Fibroblast of lung (primary cell): Measurements from ENCODE around the gene ASNSD1. TPM values are rescaled to one million over a fixed set of nuclear protein-coding genes. Genes with fewer than 3 reads are reported as not detected.
A peak's percentile ranks its signal among the peaks of the same experiment; 100 is the strongest.

Source experiments
- DNase-seq, 2 donors: peaks; one replicate each; pipeline versions ENCODE4 v3.0.0 to v3.0.0-alpha.2; 2010; ENCODE audit warnings: low read depth in 2 of 2
- H2AFZ ChIP-seq: 2 replicates; pipeline ENCODE4 v1.5.1; 2012; ENCODE audit warnings: low read length, control low read depth, inconsistent platforms
- H3K27ac ChIP-seq: 2 replicates; pipeline ENCODE4 v1.5.1; 2011; ENCODE audit warnings: low read length, control low read depth; ENCODE audit not compliant: insufficient read depth
- H3K27me3 ChIP-seq: 2 replicates; pipeline ENCODE4 v1.5.1; 2011; ENCODE audit warnings: mild to moderate bottlenecking, low read length; ENCODE audit not compliant: control insufficient read depth, insufficient read depth
- H3K36me3 ChIP-seq: 2 replicates; pipeline ENCODE4 v1.5.1; 2011; ENCODE audit warnings: low read length; ENCODE audit not compliant: control insufficient read depth, insufficient read depth
- H3K4me1 ChIP-seq: 2 replicates; pipeline ENCODE4 v1.5.1; 2011; ENCODE audit warnings: low read length; ENCODE audit not compliant: control insufficient read depth, insufficient read depth; ENCODE audit errors: extremely low read depth
- H3K4me2 ChIP-seq: 2 replicates; pipeline ENCODE4 v1.5.1; 2011; ENCODE audit warnings: low read length, control low read depth; ENCODE audit not compliant: insufficient read depth; ENCODE audit errors: extremely low read depth
- H3K4me3 ChIP-seq, 4 experiments: fragments of 200-600 bp in 1 of 4; sonication (generic) in 1 of 4; replicated peaks in 1 of 4; 2 replicates each; pipeline ENCODE4 v1.5.1; 2011 to 2016; ENCODE audit warnings: low read length in 4 of 4, low read depth in 3 of 4, mild to moderate bottlenecking in 3 of 4, control low read depth in 2 of 4, inconsistent platforms in 1 of 4, mixed read lengths in 1 of 4; ENCODE audit not compliant: insufficient read depth in 1 of 4; ENCODE audit errors: control extremely low read depth in 1 of 4
- H3K79me2 ChIP-seq: 2 replicates; pipeline ENCODE4 v1.5.1; 2012; ENCODE audit warnings: mild to moderate bottlenecking, low read length, inconsistent platforms; ENCODE audit not compliant: control insufficient read depth, insufficient read depth
- H3K9ac ChIP-seq: 2 replicates; pipeline ENCODE4 v1.5.1; 2011; ENCODE audit warnings: mild to moderate bottlenecking, low read length, control low read depth; ENCODE audit not compliant: insufficient read depth
- H3K9me3 ChIP-seq: 2 replicates; pipeline ENCODE4 v1.5.1; 2012; ENCODE audit warnings: low read depth, low read length; ENCODE audit not compliant: control insufficient read depth, insufficient read depth
- H4K20me1 ChIP-seq: 2 replicates; pipeline ENCODE4 v1.5.1; 2011; ENCODE audit warnings: low read length; ENCODE audit not compliant: control insufficient read depth, insufficient read depth; ENCODE audit errors: extremely low read depth
- CTCF ChIP-seq, 2 donors: IDR thresholded peaks in 1 of 2; conservative IDR thresholded peaks in 1 of 2; 1 replicate in 1 of 2; 2 replicates in 1 of 2; pipeline ENCODE4 v1.5.1; 2011 to 2012; ENCODE audit warnings: low read length in 2 of 2, control low read depth in 1 of 2, inconsistent platforms in 1 of 2, low read depth in 1 of 2, mild to moderate bottlenecking in 1 of 2
- EZH2 ChIP-seq: IDR thresholded peaks from 2 replicates; pipeline ENCODE4 v1.5.1; 2012; ENCODE audit warnings: low read length, control low read depth, mild to moderate bottlenecking; ENCODE audit errors: missing control alignments
- polyA plus RNA-seq, 2 donors: library from polyadenylated mRNA; depleted of rRNA in 1 of 2; stranded (reverse) in 1 of 2; unstranded in 1 of 2; fragments of >200 nt; gene quantifications; 2 replicates each; pipeline ENCODE4 v1.2.1, GENCODE V29; 2011 to 2012; ENCODE audit warnings: missing spikeins in 1 of 2
- total RNA-seq: library from RNA; depleted of rRNA; stranded (reverse); fragments of >200 nt; gene quantifications from 2 replicates; pipeline ENCODE4 v1.2.1, GENCODE V29; 2014

The ASNSD1 gene
- total and polyA plus RNA-seq, 2 donors (not counting 1 experiment from before 2014, with no cell fraction given) = 63.9 to 70.4 TPM

- TF ChIP-seq EZH2 (no peak), CTCF (conservative IDR thresholded peaks at IDR 0.05 in 1 of 2, IDR thresholded peaks at IDR 0.05 in 1 of 2; ENCODE audit: low read depth in 1 of 2, low read length in 2 of 2) (no peak)
- DNase-seq = no peak
- H3K4me1 ChIP-seq = no peaks in the 10 kb centered on the region
- H3K27ac ChIP-seq = no peak overlapping the region
- H3K9me3 ChIP-seq = no peaks in the 10 kb centered on the region
- no peaks in the 10 kb centered on the region for H3K27me3 ChIP-seq
- H3K4me3 ChIP-seq = no peak overlapping the region
- H2AFZ ChIP-seq = no peak overlapping the region
- no peak overlapping the region for H3K4me2 ChIP-seq
- no peaks in the 10 kb centered on the region for H4K20me1 ChIP-seq
- no peaks in the 10 kb centered on the region for H3K36me3 ChIP-seq
- H3K79me2 ChIP-seq = no peaks in the 10 kb centered on the region
- H3K9ac ChIP-seq = no peak overlapping the region
These were observed 35.6 kb upstream of the ASNSD1 start for GRCh38 chr2:189625636-189626035.

- TF ChIP-seq EZH2 (no peak), CTCF (conservative IDR thresholded peaks at IDR 0.05 in 1 of 2, IDR thresholded peaks at IDR 0.05 in 1 of 2; ENCODE audit: low read depth in 1 of 2, low read length in 2 of 2) (no peak)
- H3K36me3 ChIP-seq = no peaks in the 10 kb centered on the region
These were observed 33.5 kb upstream of the ASNSD1 start for GRCh38 chr2:189627789-189628188.

GRCh38 chr2:189628817-189629530 lies 32.3 kb upstream of the ASNSD1 start:
- peak in 1 of 2 donors; percentile 18 for DNase-seq
- no peak overlapping the region for H3K9ac ChIP-seq
- TF ChIP-seq EZH2 = no peak
- no peak for TF ChIP-seq CTCF (conservative IDR thresholded peaks at IDR 0.05 in 1 of 2, IDR thresholded peaks at IDR 0.05 in 1 of 2; ENCODE audit: low read depth in 1 of 2, low read length in 2 of 2)
- no peak overlapping the region for H3K27ac ChIP-seq
- no peaks in the 10 kb centered on the region for H3K36me3 ChIP-seq
- no peaks in the 10 kb centered on the region for H3K27me3 ChIP-seq
- peak overlapping the region; percentile 52 for H2AFZ ChIP-seq
- no peaks in the 10 kb centered on the region for H3K4me1 ChIP-seq
- no peaks in the 10 kb centered on the region for H3K79me2 ChIP-seq
- H3K9me3 ChIP-seq = no peaks in the 10 kb centered on the region
- no peaks in the 10 kb centered on the region for H4K20me1 ChIP-seq
- no peak overlapping the region for H3K4me2 ChIP-seq
- H3K4me3 ChIP-seq = no peak overlapping the region

More at GRCh38 chr2:189627789-189628188, 33.5 kb upstream of the ASNSD1 start:
- no peak for DNase-seq
- Histone ChIP-seq H3K79me2 (no peaks in the 10 kb centered on the region), H4K20me1 (no peaks in the 10 kb centered on the region), H3K4me3 (no peak overlapping the region), H3K9me3 (no peaks in the 10 kb centered on the region), H3K9ac (no peak overlapping the region), H2AFZ (no peak overlapping the region), H3K4me1 (no peaks in the 10 kb centered on the region), H3K4me2 (no peak overlapping the region), H3K27me3 (no peaks in the 10 kb centered on the region), H3K27ac (no peak overlapping the region)
